Neural cell (in vitro differentiated cells): Measurements from ENCODE around the gene CES2. TPM values are rescaled to one million over a fixed set of nuclear protein-coding genes. Genes with fewer than 3 reads are reported as not detected.

ENCODE experiments used
- H2AFZ ChIP-seq: fragments of 200-600, 300-800 bp; sonication (generic), shearing (Covaris generic); 2 replicates; pipeline ENCODE4 v1.6.0; 2014; ENCODE audit warnings: low read depth, mild to moderate bottlenecking, antibody characterized with exemption, low read length, moderate library complexity
- H3F3A ChIP-seq: fragments of 200-600 bp; shearing (Covaris generic); 2 replicates; pipeline ENCODE4 v1.6.1; 2016; ENCODE audit warnings: mild to moderate bottlenecking, moderate library complexity, mixed read lengths, antibody characterized with exemption, low read length; ENCODE audit not compliant: insufficient read depth, poor library complexity, severe bottlenecking
- H3K27ac ChIP-seq: fragments of 200-600, 300-800 bp; sonication (generic), shearing (Covaris generic); 2 replicates; pipeline ENCODE4 v1.5.1; 2014; ENCODE audit warnings: mild to moderate bottlenecking, low read length, moderate library complexity
- H3K27me3 ChIP-seq: fragments of 300-800, 200-600 bp; sonication (generic), shearing (Covaris generic); 2 replicates; pipeline ENCODE4 v1.6.0; 2014; ENCODE audit warnings: mild to moderate bottlenecking, low read depth, low read length, moderate library complexity; ENCODE audit not compliant: insufficient read depth
- H3K36me3 ChIP-seq: fragments of 300-800, 200-600 bp; sonication (generic), shearing (Covaris generic); 2 replicates; pipeline ENCODE4 v1.5.1; 2014; ENCODE audit warnings: mild to moderate bottlenecking, antibody characterized with exemption, low read length, moderate library complexity; ENCODE audit not compliant: insufficient read depth
- H3K4me2 ChIP-seq: fragments of 300-800, 200-600 bp; sonication (generic), shearing (Covaris generic); 2 replicates; pipeline ENCODE4 v1.6.0; 2014; ENCODE audit warnings: mild to moderate bottlenecking, low read length
- H3K4me3 ChIP-seq: fragments of 300-800, 200-600 bp; sonication (generic), shearing (Covaris generic); 2 replicates; pipeline ENCODE4 v1.5.1; 2014; ENCODE audit warnings: mild to moderate bottlenecking, low read length, moderate library complexity
- H3K79me2 ChIP-seq: fragments of 200-600 bp; shearing (Covaris generic); replicated peaks from 2 replicates; pipeline ENCODE4 v1.6.0; 2014; ENCODE audit warnings: mild to moderate bottlenecking, low read length, moderate library complexity; ENCODE audit not compliant: insufficient read depth
- H3K9ac ChIP-seq: fragments of 300-800, 200-600 bp; sonication (generic), shearing (Covaris generic); 2 replicates; pipeline ENCODE4 v1.6.1; 2016; ENCODE audit warnings: mild to moderate bottlenecking, low read length, mixed read lengths
- H3K9me2 ChIP-seq: fragments of 200-600 bp; shearing (Covaris generic); 2 replicates; pipeline ENCODE4 v1.6.1; 2016; ENCODE audit warnings: mild to moderate bottlenecking, low read length, mixed read lengths; ENCODE audit not compliant: insufficient read depth
- H3K9me3 ChIP-seq: fragments of 200-600, 300-800 bp; sonication (generic), shearing (Covaris generic); 2 replicates; pipeline ENCODE4 v1.6.1; 2016; ENCODE audit warnings: mild to moderate bottlenecking, mixed run types, low read length, moderate library complexity, mixed read lengths
- H4K20me1 ChIP-seq: fragments of 200-600 bp; shearing (Covaris generic); 2 replicates; pipeline ENCODE4 v1.6.1; 2016; ENCODE audit warnings: mild to moderate bottlenecking, mixed run types; ENCODE audit not compliant: insufficient read depth
- EP300 ChIP-seq: fragments of 450-650 bp; conservative IDR thresholded peaks from 2 replicates; pipeline ENCODE4 v1.6.1; 2014; ENCODE audit warnings: antibody characterized with exemption, mild to moderate bottlenecking, moderate library complexity; ENCODE audit not compliant: poor library complexity, severe bottlenecking
- EZH2 ChIP-seq: fragments of 200-600, 300-800 bp; shearing (Covaris generic), sonication (generic); IDR thresholded peaks from 2 replicates; pipeline ENCODE4 v1.6.1; 2014; ENCODE audit warnings: antibody characterized with exemption, low read length, borderline replicate concordance, mild to moderate bottlenecking; ENCODE audit not compliant: insufficient read depth, poor library complexity, severe bottlenecking
- MXI1 ChIP-seq: fragments of 450-650 bp; conservative IDR thresholded peaks from 2 replicates; pipeline ENCODE4 v1.6.1; 2014; ENCODE audit warnings: antibody characterized with exemption, mild to moderate bottlenecking; ENCODE audit not compliant: poor library complexity, severe bottlenecking
- POLR2AphosphoS5 ChIP-seq: IDR thresholded peaks from 2 replicates; pipeline ENCODE4 v1.6.1; 2012
- RAD21 ChIP-seq: fragments of 450-650 bp; conservative IDR thresholded peaks from 2 replicates; pipeline ENCODE4 v1.6.1; 2014; ENCODE audit warnings: antibody characterized with exemption, mild to moderate bottlenecking, moderate library complexity
- SMC3 ChIP-seq: fragments of 450-650 bp; conservative IDR thresholded peaks from 2 replicates; pipeline ENCODE4 v1.6.1; 2014; ENCODE audit warnings: antibody characterized with exemption, mild to moderate bottlenecking, moderate library complexity; ENCODE audit not compliant: poor library complexity
- TAF1 ChIP-seq: IDR thresholded peaks from 2 replicates; pipeline ENCODE4 v1.6.1; 2012; ENCODE audit warnings: low read depth
- polyA plus RNA-seq: library from polyadenylated mRNA; depleted of rRNA; stranded (reverse); fragments of >200 nt; gene quantifications from 2 replicates; pipeline ENCODE4 v1.2.3, GENCODE V29; 2014
- TF ChIP-seq, protein P1 (sequence below): fragments of 450-650 bp; IDR thresholded peaks from 2 replicates; pipeline ENCODE4 v1.5.1; 2014; ENCODE audit warnings: antibody characterized with exemption, mild to moderate bottlenecking, moderate library complexity; ENCODE audit not compliant: poor library complexity, severe bottlenecking
- TF ChIP-seq, protein P2 (sequence below): IDR thresholded peaks from 2 replicates; pipeline ENCODE4 v1.6.1; 2012; ENCODE audit warnings: borderline replicate concordance

Gene CES2
- polyA plus RNA-seq, 1 donor from 2014 or later = 22.9 TPM

DNA sequence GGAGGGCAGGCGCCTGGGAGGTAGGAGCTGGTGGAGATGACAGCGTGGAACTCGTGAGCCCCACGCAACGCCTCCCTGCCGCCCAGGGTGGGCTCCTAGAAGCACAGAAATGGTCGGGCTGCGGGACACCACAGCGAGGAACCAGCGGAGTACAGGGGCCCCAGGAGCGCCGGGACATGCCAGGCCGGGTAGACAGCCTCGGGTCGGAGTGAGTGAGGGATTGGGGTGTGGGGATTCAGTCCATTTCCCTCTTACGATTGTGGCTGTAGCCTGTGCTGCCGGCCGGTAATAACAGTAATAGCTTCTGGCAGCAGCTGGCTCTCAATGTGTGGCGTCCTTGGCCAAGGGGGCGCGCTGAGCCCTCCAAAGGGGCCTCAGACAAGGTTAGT, 13.5 kb downstream of the CES2 start:
- no peaks in the 10 kb centered on the region for H3F3A ChIP-seq
- no peak for TF ChIP-seq EZH2
- TF ChIP-seq, protein P1, sequence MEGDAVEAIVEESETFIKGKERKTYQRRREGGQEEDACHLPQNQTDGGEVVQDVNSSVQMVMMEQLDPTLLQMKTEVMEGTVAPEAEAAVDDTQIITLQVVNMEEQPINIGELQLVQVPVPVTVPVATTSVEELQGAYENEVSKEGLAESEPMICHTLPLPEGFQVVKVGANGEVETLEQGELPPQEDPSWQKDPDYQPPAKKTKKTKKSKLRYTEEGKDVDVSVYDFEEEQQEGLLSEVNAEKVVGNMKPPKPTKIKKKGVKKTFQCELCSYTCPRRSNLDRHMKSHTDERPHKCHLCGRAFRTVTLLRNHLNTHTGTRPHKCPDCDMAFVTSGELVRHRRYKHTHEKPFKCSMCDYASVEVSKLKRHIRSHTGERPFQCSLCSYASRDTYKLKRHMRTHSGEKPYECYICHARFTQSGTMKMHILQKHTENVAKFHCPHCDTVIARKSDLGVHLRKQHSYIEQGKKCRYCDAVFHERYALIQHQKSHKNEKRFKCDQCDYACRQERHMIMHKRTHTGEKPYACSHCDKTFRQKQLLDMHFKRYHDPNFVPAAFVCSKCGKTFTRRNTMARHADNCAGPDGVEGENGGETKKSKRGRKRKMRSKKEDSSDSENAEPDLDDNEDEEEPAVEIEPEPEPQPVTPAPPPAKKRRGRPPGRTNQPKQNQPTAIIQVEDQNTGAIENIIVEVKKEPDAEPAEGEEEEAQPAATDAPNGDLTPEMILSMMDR = no peak
- TF ChIP-seq, protein P2, sequence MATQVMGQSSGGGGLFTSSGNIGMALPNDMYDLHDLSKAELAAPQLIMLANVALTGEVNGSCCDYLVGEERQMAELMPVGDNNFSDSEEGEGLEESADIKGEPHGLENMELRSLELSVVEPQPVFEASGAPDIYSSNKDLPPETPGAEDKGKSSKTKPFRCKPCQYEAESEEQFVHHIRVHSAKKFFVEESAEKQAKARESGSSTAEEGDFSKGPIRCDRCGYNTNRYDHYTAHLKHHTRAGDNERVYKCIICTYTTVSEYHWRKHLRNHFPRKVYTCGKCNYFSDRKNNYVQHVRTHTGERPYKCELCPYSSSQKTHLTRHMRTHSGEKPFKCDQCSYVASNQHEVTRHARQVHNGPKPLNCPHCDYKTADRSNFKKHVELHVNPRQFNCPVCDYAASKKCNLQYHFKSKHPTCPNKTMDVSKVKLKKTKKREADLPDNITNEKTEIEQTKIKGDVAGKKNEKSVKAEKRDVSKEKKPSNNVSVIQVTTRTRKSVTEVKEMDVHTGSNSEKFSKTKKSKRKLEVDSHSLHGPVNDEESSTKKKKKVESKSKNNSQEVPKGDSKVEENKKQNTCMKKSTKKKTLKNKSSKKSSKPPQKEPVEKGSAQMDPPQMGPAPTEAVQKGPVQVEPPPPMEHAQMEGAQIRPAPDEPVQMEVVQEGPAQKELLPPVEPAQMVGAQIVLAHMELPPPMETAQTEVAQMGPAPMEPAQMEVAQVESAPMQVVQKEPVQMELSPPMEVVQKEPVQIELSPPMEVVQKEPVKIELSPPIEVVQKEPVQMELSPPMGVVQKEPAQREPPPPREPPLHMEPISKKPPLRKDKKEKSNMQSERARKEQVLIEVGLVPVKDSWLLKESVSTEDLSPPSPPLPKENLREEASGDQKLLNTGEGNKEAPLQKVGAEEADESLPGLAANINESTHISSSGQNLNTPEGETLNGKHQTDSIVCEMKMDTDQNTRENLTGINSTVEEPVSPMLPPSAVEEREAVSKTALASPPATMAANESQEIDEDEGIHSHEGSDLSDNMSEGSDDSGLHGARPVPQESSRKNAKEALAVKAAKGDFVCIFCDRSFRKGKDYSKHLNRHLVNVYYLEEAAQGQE = no peak
- TF ChIP-seq POLR2AphosphoS5 = no peak
- no peak for TF ChIP-seq MXI1
- no peak for TF ChIP-seq TAF1
- TF ChIP-seq EP300 = no peak
- no peak for TF ChIP-seq SMC3
- TF ChIP-seq RAD21 = no peak
- no peak overlapping the region for H3K27ac ChIP-seq
- no peaks in the 10 kb centered on the region for H3K9me3 ChIP-seq
- no peaks in the 10 kb centered on the region for H3K9me2 ChIP-seq
- no peak overlapping the region for H3K9ac ChIP-seq
- no peaks in the 10 kb centered on the region for H4K20me1 ChIP-seq
- H3K27me3 ChIP-seq = peaks cover 36% of the 10 kb centered on the region
- H2AFZ ChIP-seq = no peak overlapping the region
- H3K36me3 ChIP-seq = no peaks in the 10 kb centered on the region
- H3K4me2 ChIP-seq = no peak overlapping the region
- H3K4me3 ChIP-seq = no peak overlapping the region
- H3K79me2 ChIP-seq = no peaks in the 10 kb centered on the region

DNA sequence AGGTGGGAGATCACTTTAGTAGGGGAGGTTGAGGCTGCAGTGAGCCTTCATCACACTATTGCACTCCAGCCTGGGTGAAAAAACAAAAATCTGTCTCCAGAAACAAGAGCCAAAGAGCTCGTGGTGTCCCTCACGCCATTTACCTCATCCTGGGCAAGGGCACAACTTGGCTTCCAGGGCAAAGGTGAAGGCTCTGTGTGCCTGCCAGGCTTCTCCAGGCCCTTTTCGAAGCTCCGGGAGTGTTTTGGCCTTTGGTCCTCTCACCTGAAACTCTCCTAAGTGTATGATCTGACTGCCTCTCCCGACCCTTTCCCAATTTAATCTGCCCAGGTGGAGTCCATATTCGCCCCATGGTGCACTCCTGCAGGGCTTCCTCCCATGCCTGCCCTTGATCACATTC, 14.2 kb downstream of the CES2 start:
- Histone ChIP-seq H3K9me3 (no peaks in the 10 kb centered on the region), H3K79me2 (no peaks in the 10 kb centered on the region), H3K9ac (no peak overlapping the region), H4K20me1 (no peaks in the 10 kb centered on the region), H3K36me3 (no peaks in the 10 kb centered on the region), H3K27ac (no peak overlapping the region), H2AFZ (no peak overlapping the region), H3K4me2 (no peak overlapping the region), H3K27me3 (peaks cover 36% of the 10 kb centered on the region), H3K9me2 (no peaks in the 10 kb centered on the region), H3K4me3 (no peak overlapping the region), H3F3A (no peaks in the 10 kb centered on the region)
- TF ChIP-seq MXI1 (no peak), SMC3 (no peak), RAD21 (no peak), EP300 (no peak), POLR2AphosphoS5 (no peak), TAF1 (no peak), EZH2 (no peak)
- TF ChIP-seq, protein P2 = no peak
- TF ChIP-seq, protein P1 = no peak
